HG03139 (cell line): ENCODE data around the gene ZNF556.

Source experiments
- ATAC-seq: cut with Tn5 transposase; IDR thresholded peaks from one replicate; pipeline ENCODE4 v1.9.1; 2021; ENCODE audit not compliant: unreplicated experiment

Gene ZNF556

DNA sequence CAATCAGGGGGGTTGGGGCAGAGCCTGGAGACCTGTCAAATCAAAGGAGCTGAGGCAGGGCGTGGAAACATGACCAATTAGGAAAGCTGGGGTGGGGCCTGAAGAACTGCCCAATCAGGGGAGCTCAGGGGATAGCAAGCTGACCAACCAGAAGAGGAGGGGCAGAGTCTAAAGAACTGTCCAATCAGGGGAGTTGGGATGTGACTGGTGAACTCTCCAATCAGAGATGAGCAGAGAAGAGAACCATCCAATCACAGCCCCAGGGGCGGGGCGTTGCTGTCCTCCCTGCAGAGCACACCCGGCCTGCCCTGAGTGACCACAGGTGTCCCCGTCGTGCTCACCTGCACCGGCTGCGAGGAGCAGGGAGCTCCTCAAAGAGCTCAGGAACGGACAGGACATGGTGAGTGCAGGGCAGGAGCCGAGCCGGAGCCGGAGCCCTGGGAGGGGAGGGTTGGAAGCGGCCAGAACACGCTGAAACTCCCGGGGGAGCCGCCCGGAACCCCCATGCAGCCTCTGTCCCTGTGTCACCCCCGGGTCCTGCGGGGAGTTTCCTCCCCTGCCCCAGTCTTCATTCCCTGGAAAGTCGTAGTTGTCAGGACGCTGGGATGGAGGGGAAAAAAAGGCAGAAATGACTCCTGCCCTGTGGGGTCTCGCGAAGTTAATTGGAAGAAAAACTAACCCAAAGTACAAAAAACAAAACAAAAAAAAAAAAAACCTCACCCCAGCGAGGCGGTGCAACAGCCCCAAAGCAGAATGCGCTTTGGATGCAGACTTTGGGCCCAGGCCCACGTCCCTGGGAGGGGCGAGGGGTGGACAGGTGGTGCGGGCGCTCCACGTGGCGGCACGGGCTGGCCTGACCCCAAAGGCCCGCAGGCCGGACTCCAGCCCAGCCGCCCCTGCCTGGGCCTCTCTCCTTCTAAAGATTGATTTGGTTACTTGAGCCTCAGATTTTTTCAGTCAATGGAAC lies at the start of gene ZNF556:
Gene ZNF556 (plus strand): TSS at position 311 of the 967 bp plus-strand sequence. CDS start 87 bp downstream, at position 398.
- ATAC-seq, result no peak

DNA sequence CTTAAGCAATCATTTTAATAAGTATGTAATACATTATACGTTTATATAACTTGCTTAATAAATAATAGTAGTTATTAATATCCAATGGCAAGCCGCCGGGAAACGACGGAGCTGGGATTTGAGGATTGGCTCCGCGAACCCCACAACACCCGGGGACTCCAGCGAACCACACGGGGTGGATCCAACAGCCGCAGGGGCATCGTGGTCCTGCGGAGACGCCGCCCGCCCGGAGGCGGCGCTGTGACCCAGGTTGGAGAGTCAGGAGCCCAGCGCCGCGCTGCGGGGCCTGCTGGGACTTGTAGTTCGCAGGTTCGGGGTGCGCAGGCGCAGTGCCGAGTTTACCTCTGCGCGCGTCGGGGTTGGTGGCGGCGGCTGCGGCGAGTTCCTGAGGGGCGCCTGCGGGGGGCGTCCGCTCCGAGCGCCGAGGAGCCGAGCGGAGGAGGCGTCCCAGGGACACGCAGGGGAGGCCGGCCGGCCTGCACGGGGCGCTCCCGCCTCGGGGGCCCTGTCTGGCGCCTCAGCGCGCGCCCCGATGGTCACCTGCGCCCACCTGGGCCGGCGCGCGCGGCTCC lies 47.5 kb upstream of the ZNF556 start, which contains the start of gene ZNF554:
Gene ZNF554 (plus strand): TSS at position 329 of the 572 bp plus-strand sequence. CDS start 204 bp downstream, at position 533.
- peak; percentile 80 for ATAC-seq

DNA sequence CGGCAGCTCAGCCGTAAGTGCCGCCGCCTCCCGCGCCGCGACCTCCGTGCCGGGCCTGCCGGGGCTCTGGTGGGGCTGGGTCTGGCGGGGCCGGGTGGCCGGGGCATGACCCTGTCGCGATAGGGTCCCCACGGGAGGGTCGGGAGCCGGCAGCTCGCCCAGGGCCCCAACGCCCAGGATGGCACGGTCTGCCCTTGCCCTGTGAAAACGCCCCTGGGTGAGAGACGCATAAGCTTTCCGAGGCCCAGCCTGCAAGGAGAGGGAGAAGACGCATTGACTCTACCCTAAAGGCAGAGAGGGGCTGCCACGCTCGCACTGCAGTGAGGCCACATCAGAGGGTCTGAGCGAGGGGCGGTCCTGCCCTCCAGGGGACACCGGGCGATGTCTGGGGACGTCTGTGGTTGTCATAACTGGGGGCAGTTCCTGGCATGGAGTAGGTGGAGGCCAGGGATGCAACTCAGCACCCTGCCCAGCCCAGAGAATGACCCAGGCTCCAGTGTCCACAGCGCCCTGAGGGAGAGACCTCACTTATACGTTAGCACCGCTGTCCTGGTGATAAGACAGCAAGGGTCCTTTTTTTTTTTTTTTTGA lies 46.9 kb upstream of the ZNF556 start:
- ATAC-seq, result no peak

DNA sequence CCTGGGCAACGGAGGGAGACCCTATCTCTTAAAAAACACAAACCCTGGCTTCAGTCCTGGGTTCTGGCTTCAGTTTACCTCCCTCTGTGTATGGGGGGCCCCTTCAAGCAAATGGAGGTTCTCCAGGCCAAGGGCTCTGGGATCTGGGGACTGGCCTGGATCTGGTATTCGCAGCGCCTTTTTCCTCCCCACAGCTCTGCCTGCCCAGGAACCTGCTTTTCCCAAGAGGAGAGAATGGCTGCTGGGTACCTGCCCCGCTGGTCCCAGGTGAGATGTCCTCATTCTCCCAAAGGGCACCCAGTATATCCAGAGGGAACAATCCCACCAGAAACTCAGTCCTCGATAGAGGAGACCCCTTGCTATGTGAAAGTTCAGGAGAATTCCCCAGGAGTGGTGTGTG lies 44.3 kb upstream of the ZNF556 start:
- ATAC-seq, result no peak

DNA sequence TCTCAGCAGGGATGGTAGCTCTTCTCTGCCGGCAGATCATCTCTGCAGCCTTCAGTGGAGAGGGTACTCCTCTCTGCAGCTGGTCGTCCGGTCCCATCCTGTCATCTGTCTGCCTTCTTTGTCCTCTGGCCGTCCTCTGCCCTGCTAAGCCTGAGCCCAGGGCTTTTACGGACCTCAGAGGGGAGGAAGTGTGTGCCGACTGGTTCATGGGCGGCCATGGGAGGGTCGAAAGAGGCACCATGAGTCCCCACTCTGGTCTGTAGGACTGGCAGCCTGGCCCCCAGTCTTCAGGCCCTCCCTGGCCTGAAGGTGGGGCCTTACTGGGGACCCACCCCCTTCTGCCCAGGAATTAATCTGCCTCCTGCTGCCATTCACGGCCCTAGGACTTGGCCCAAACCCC lies 43.5 kb upstream of the ZNF556 start:
- ATAC-seq, result no peak

DNA sequence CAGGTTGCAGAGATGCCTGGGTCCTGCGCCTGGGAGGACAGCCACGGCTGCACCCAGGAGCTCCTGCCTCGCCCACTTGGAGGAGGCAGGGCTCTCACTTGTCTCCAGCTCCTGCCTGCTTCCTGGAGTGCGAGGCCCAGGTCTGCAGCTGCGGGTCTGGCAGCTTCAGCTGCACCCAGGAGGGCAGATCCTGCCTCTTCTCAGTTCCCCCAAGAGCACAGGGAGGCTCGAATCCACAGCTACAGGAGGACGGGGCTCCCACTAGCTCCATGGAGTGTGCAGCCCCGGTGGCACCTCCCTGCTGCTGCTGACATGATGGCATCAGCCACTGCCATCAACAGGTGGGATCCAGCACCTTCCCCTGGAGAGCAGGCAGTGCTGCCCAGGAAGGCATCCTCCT lies 43.0 kb upstream of the ZNF556 start:
- no peak for ATAC-seq

DNA sequence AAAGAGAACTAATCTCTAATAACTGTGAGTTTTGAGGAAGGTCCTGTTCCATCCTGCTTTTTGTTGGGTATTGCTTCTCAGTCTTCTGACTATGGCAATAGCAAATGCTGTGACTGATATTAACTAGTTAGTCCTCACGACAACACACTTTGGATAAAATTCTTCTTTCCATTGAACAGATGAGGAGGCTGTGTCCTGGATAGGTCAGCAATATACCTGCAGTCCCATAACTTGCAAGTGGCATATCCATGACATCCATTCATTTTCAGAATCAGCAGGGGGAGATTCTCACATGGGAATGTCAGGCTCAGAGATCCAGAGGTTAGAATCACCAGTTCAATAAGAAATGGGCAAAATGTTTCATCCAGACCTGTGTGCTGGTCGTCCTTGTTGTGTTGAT lies 40.1 kb upstream of the ZNF556 start:
- no peak for ATAC-seq

DNA sequence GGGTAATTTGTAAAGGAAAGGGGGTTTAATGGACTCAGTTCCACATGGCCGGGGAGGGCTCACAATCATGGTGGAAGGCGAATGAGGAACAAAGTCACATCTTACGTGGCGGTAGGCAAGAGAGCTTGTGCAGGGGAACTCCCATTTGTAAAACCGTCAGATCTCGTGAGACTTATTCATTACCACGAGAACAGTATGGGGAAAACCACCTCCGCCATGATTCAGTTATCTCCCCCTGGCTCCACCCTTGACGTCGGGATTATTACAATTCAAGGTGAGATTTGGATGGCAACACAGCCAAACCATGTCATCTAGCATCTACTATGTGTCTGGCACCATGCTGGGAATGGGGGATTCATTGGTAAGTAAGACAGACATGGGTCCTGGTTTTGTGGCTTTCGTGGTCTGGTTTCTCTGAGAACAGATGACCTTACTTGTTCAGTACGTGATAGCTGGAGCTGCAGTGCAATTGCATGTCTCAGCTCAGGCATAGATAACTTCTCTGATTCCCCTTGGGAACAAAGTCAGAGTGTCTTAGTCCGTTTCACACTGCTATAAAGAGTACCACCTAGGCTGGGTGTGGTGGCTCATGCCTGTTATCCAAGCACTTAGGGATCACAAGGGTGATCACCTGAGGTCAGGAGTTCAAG lies 39.2 kb upstream of the ZNF556 start:
- ATAC-seq, result no peak

DNA sequence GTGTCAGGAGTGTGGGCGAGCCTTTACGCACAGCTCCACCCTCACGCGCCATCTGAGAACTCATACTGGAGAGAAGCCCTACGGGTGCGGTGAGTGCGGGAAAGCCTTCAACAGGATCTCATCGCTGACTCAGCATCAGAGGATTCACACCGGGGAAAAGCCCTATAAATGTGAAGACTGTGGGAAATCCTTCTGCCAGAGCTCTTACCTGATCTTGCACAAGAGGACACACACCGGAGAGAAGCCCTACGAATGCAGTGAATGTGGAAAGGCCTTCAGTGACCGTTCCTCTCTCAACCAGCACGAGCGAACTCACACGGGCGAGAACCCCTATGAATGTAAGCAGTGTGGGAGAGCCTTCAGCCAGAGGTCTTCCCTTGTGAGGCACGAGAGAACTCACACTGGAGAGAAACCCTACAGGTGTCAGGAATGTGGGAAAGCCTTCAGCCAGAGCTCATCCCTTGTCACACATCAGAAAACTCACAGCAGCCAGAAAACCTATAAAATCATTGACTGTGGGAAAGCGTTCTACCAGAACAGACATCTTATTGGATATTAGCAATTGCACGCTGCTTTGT lies 32.8 kb upstream of the ZNF556 start:
- no peak for ATAC-seq

DNA sequence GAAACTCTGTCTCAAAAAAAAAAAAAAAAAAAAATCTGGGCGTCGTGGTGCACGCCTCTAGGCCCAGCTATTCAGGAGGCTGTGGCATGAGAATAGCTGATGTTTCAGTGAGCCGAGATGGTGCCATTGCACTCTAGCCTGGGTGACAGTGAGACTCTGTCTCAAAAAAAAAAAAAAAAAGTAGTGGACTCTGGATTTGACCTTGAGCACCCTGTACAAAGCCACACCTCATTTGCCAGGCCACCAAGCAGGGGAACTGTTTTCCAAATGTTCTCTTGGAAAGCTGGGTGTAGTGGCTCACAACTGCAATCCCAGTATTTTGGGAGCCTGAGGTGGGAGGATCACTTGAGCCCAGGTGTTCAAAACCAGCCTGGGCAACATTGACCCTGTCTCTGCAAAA lies 29.7 kb upstream of the ZNF556 start:
- ATAC-seq, result no peak

DNA sequence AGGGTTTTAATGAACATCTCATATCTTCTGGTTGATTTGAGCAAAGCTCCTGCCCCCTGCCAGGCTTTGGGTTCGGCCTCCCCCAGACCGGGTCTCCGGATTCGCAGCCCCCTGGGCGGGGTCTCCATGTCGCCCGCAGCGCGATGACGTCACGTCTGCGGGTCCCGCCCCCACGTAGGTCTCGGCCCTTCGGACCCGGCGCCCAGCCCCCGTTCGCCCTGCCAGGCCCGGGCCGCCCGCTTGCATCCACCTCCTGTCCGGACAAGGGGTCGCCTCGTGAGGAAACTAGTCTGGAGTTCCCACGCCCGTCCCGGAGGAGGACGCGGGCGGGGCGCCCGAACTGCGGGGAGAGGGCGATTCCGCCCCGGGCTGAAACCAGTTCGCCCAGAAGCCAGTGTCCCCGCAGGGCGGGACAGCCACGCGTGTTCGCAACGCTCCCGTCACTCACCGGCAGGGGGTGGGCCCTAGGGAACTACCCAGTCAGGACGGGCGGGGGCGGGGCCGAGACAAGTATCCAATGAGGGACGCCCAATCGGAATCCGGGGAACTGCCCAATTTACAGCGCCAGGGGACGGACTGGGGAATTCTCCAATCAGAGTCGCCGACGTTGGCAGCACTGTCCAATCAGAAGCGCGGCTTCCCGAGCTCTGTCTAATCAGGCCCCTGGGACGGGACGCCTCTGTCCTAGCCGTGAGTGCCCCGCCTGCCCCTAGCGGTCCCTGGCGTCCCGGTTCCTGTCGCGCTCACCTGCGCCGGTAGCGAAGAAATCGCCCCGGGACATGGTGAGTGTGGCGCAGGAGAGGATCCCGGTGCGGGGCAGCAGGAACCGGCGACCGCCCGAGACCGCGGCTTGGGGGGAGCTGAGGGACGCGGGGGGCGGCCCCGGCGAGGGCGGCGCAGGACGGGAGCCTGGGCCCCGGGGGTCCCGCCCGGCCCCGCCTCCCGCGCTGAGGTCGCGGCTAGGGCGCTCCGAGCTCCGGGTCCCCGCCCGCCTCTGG lies 26.0 kb upstream of the ZNF556 start, which contains the start of gene ZNF555:
Gene ZNF555 (plus strand): TSS at position 682 of the 998 bp plus-strand sequence. CDS start 98 bp downstream, at position 780.
- ATAC-seq, result peak; percentile 91

DNA sequence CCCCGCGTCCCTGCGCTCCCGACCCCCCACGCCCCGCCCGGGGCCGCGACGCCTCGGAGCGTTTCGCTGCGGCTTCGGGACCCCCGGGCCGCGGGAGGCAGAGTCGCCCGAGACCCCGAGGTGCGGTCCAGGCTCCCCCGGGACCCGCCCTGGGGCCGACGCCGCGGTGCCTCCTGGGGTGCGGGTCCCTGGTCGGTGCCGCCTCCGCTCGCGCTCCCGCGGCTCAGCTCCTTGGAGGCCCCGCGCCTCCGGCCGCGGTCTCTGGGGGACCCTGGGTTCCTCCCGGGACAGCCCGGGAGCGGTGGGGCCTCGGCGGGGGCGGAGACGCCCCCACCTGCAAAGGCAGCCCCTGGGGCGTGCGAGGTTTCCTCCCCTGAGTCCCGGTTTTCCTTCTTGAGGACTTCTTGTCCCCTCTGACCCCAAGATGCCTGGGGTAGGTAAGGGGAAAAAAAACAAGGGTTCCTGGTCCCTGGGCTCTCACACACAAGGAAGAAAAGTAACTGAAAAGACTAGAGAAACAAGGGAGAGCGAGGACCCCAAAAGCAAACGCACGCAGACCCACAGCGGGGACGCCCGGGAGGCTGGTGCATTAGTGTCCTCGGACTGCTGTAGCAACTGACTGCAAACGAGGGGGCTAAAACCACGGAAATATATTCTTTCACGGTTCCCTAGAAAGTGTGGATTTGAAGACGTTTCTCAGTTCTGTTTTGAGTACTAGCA lies 25.1 kb upstream of the ZNF556 start:
- no peak for ATAC-seq

DNA sequence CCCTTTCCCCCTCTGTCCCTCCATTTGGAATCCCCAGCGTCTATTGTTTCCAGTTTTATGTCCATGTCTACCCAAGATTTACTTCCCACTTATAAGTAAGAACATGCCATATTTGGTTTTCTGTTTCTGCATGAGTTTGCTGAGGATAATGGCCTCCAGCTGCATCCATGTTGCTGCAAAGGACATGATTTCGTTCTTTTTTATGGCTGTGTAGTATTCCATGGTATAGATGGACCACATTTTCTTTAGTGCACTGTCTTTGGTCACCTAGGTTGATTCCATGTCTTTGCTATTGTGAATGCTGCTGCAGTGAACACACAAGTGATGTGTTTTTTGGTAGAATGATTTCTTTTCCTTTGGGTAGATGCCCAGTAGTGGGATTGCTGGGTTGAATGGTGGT lies 22.0 kb upstream of the ZNF556 start:
- no peak for ATAC-seq

DNA sequence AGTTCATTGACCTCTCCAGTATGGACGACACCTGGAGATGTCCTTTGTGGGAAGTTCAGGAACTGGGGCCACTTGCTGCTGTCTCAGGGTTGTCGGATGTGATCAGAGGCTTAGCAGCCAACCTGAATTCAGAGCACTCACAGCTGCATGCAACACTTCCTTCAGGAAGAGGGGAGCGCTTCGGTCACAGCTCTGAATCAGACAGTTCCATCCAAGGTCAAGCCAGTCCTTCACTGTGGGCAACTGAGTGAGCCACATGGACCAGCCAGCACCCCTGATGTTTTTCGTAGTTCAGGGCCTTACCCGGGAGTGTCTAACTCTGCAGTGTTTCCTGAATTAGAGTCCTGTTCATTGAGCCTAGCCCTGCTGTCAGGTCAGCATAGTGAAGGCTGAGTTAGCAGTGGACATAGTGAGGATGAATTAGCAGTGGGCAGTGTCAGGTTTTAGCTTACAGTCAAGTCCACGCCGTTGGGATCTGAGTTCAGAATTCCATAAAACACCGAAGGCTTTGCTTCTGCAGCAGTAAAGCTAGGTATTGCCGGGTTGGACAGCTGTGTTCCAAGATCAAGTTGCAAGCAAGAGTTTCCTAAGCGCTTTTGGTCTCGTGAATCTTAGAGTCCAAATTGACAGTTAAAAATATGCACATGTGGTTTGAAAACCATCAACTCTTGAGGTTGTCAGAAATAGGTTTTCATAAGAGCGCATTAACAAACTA lies 20.8 kb upstream of the ZNF556 start:
- no peak for ATAC-seq

DNA sequence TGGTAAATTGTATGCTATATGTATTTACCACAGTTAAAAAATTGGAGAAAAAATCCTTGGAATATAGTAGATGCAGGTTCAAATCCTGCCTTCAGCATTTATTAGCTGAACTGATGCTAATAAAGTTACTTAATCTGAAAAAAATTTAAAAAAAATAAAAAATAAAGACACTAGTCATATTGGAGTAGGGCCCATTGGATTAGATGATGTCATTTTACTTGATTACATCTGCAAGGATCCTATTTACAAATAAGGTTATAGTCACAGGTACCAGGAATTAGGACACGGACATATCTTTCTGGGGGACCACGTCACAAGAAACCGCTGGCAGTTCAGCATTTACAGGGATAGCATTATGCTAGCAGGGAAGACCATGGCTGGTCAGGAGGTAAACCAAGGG lies 19.6 kb upstream of the ZNF556 start:
- ATAC-seq, result no peak

DNA sequence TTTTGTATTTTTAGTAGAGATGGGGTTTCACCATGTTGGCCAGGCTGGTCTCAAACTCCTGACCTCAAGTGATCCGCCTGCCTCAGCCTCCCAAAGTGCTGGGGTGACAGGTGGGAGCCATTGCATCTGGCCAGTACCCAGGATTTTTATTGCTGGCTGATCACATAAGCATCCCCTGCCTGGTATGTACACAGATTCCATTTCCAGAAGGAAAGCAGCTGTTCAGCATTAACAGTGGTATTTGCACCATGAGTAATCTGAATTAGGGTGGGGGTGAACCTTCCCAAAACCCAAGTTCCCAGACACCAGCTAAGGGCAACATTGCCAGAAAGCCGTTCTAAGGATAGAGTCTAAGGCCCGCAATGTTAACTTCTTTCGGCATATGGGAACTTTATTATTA lies 18.5 kb upstream of the ZNF556 start:
- ATAC-seq, result no peak

DNA sequence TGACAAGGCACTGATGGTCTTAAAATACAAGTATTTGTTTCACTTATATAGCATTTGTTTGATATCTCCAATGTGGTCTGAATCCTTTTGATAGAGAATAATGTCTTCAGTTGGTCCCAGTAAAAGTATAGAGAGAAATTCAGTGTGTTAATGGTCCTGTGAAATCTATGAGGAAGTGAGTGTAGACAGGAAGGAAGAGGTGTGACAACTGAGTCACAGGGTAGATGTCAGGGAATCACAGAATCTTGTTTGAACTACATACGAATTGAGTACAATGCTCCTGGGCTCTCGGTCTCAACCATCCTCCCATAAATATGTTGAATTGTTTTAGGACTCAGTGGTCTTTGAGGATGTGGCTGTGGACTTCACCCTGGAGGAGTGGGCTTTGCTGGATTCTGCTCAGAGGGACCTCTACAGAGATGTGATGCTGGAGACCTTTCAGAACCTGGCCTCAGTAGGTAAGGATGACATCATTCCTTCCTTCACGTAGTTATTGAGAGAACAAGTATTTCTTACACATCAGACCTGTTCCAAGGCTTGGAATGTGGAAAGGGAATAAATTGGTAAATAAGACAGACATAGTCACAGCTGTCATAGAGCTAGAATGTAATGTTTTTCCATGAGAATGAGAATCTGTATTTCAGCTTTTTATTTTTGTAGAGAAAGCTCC lies 16.7 kb upstream of the ZNF556 start:
- ATAC-seq, result no peak

DNA sequence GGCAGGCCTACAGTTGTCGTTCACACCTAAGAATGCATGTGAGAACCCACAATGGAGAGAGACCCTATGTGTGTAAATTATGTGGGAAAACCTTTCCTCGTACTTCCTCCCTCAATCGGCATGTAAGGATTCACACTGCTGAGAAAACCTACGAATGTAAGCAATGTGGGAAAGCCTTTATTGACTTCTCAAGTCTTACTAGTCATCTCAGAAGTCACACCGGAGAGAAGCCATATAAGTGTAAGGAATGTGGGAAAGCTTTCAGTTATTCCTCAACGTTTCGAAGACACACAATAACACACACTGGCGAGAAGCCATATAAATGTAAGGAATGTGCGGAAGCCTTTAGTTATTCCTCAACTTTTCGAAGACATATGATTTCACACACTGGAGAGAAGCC lies 14.5 kb upstream of the ZNF556 start:
- no peak for ATAC-seq
